HCEC 1CT (cell line): ENCODE data around the gene NLRX1.
"Not testable (repeated sequence)": the region's sequence is repeated elsewhere in the genome, so short reads cannot be mapped to it uniquely, and the experiment has no call there.

ENCODE experiments used
- DNase-seq: peaks from one replicate; pipeline ENCODE4 v3.0.0-alpha.2; 2017

Gene NLRX1

GRCh38 chr11:119188067-119188466 lies 19.5 kb downstream of the NLRX1 start:
- DNase-seq, result no peak

- DNase-seq, result no peak
Measured at GRCh38 chr11:119188887-119189286, 20.4 kb downstream of the NLRX1 start.

- no peak for DNase-seq
Measured at GRCh38 chr11:119189393-119189792, 20.9 kb downstream of the NLRX1 start.

- no peak for DNase-seq
Measured at GRCh38 chr11:119190531-119190930, 22.0 kb downstream of the NLRX1 start.

GRCh38 chr11:119191265-119191664 lies 22.7 kb downstream of the NLRX1 start:
- DNase-seq, result not testable (repeated sequence)

- DNase-seq, result peak; percentile 37
Measured at GRCh38 chr11:119192111-119192510, 23.6 kb downstream of the NLRX1 start.

GRCh38 chr11:119193001-119193400 lies 24.5 kb downstream of the NLRX1 start:
- no peak for DNase-seq

GRCh38 chr11:119193626-119194025 lies 25.1 kb downstream of the NLRX1 start:
- no peak for DNase-seq

GRCh38 chr11:119194811-119195440 lies 26.4 kb downstream of the NLRX1 start:
- no peak for DNase-seq

GRCh38 chr11:119195680-119196079 lies 27.2 kb downstream of the NLRX1 start:
- peak; percentile 57 for DNase-seq

GRCh38 chr11:119196833-119197483 lies 28.4 kb downstream of the NLRX1 start:
- peak; percentile 82 for DNase-seq

GRCh38 chr11:119198925-119199324 lies 30.4 kb downstream of the NLRX1 start:
- no peak for DNase-seq

GRCh38 chr11:119201236-119201635 lies 32.7 kb downstream of the NLRX1 start:
- not testable (repeated sequence) for DNase-seq

GRCh38 chr11:119202554-119202953 lies 34.0 kb downstream of the NLRX1 start:
- no peak for DNase-seq

GRCh38 chr11:119204066-119204465 lies 35.5 kb downstream of the NLRX1 start:
- DNase-seq, result no peak

- no peak for DNase-seq
Measured at GRCh38 chr11:119205080-119205479, 36.6 kb downstream of the NLRX1 start.

- peak; percentile 82 for DNase-seq
Measured at GRCh38 chr11:119205574-119206510, 37.3 kb downstream of the NLRX1 start, which contains the start of gene CBL. Gene CBL (plus strand): TSS chr11:119206339. CDS start chr11:119206418, 79 bp downstream.

- peak; percentile 15 for DNase-seq
Measured at GRCh38 chr11:119206511-119207414, 38.2 kb downstream of the NLRX1 start.

GRCh38 chr11:119207415-119207960 lies 39.0 kb downstream of the NLRX1 start:
- DNase-seq, result no peak

GRCh38 chr11:119209186-119209585 lies 40.7 kb downstream of the NLRX1 start:
- no peak for DNase-seq

- no peak for DNase-seq
Measured at GRCh38 chr11:119210050-119210449, 41.5 kb downstream of the NLRX1 start.
